Measurements from ENCODE around the gene FAM222A.

The FAM222A gene

GRCh38 chr12:109741286-109741969 is 27.8 kb downstream of the FAM222A start:
- no peak for DNase-seq (ENCODE audit: extremely low read depth, low read depth)

GRCh38 chr12:109741970-109742703 is 28.5 kb downstream of the FAM222A start:
- DNase-seq (ENCODE audit: extremely low read depth, low read depth), result no peak
- no peak for TF ChIP-seq CTCF (IDR thresholded peaks at IDR 0.05; ENCODE audit: low read depth, low read length)

More at GRCh38 chr12:109741286-109741969, 27.8 kb downstream of the FAM222A start:
- TF ChIP-seq CTCF (IDR thresholded peaks at IDR 0.05; ENCODE audit: low read depth, low read length), result no peak

GRCh38 chr12:109743076-109743910 is 29.7 kb downstream of the FAM222A start:
- DNase-seq (ENCODE audit: extremely low read depth, low read depth), result no peak
- no peak for TF ChIP-seq CTCF (IDR thresholded peaks at IDR 0.05; ENCODE audit: low read depth, low read length)

GRCh38 chr12:109744026-109744425 is 30.4 kb downstream of the FAM222A start:
- no peak for DNase-seq (ENCODE audit: extremely low read depth, low read depth)
- no peak for TF ChIP-seq CTCF (IDR thresholded peaks at IDR 0.05; ENCODE audit: low read depth, low read length)

GRCh38 chr12:109744986-109745942 is 31.6 kb downstream of the FAM222A start:
- DNase-seq (ENCODE audit: extremely low read depth, low read depth), result no peak
- TF ChIP-seq CTCF (IDR thresholded peaks at IDR 0.05; ENCODE audit: low read depth, low read length), result no peak

- no peak for TF ChIP-seq CTCF (IDR thresholded peaks at IDR 0.05; ENCODE audit: low read depth, low read length)
- DNase-seq (ENCODE audit: extremely low read depth, low read depth), result no peak
These were observed 38.8 kb downstream of the FAM222A start for GRCh38 chr12:109752117-109753053.
